Left lung (tissue), 10 donors: ENCODE results near the gene ERC2. TPM values are rescaled to one million over a fixed set of nuclear protein-coding genes. Genes with fewer than 3 reads are reported as not detected.

Experiments
- ATAC-seq: fragments of 200-7000 bp; cut with Tn5 transposase; one replicate; pipeline ENCODE4 v1.9.1; 2020; ENCODE audit warnings: moderate library complexity
- DNase-seq, 4 donors: peaks; one replicate each; pipeline ENCODE4 v3.0.0-alpha.2; 2013 to 2020
- H3K27ac ChIP-seq, 2 donors: fragments of 200-600 bp; sonication (generic) in 1 of 2; one replicate each; pipeline versions ENCODE4 v1.5.0 to v1.8.0; 2020 to 2021
- H3K27me3 ChIP-seq, 2 donors: fragments of 200-600 bp; sonication (generic) in 1 of 2; one replicate each; pipeline versions ENCODE4 v1.5.0 to v1.8.0; 2020 to 2021
- H3K36me3 ChIP-seq, 2 donors: fragments of 200-600 bp; sonication (generic) in 1 of 2; one replicate each; pipeline versions ENCODE4 v1.5.0 to v1.8.0; 2020 to 2021
- H3K4me1 ChIP-seq, 2 donors: fragments of 200-600 bp; one replicate each; pipeline ENCODE4 v1.8.0; 2021
- H3K4me3 ChIP-seq, 2 donors: fragments of 200-600 bp; sonication (generic) in 1 of 2; one replicate each; pipeline versions ENCODE4 v1.5.0 to v1.8.0; 2020 to 2021; ENCODE audit warnings: mild to moderate bottlenecking in 1 of 2
- H3K9me3 ChIP-seq, 2 donors: fragments of 200-600 bp; sonication (generic) in 1 of 2; one replicate each; pipeline versions ENCODE4 v1.5.0 to v1.8.0; 2020 to 2021
- CTCF ChIP-seq, 2 donors: fragments of 200-600 bp; sonication (generic) in 1 of 2; IDR thresholded peaks; one replicate each; pipeline versions ENCODE4 v1.5.0 to v1.8.0; 2021; ENCODE audit warnings: antibody characterized with exemption in 2 of 2
- intact Hi-C, 2 donors: fragments of 100-400 bp; cut with DNase I; formaldehyde crosslinking; loops; one replicate each; pipeline versions ENCODE4 v1.11.2 to v1.14.2; 2022
- polyA plus RNA-seq, 6 donors: library from polyadenylated mRNA; unstranded; fragments of 120-200 nt; gene quantifications; one replicate each; pipeline ENCODE4 v1.2.1, GENCODE V29; 2013; ENCODE audit not compliant: insufficient read length in 6 of 6
- total RNA-seq, 2 donors: library from RNA; stranded (reverse); fragmentation: NEBNext Ultra II Directional; extraction: Animal tissue kit (Norgen Biotek cat#: 25700); gene quantifications; one replicate each; pipeline ENCODE4 v1.2.1, GENCODE V29; 2021
- donor health status: DM: no; HTN: yes; CAD: no.
- donor health status: DM: no; HTN: no; CAD: no.

The ERC2 gene
- total and polyA plus RNA-seq, 8 donors: 1.6 to 3.3 (median 2.1) TPM

- no peaks in the 10 kb centered on the region for H3K27me3 ChIP-seq
- peaks cover 0 to 8% of the 10 kb centered on the region in 2 donors for H3K4me1 ChIP-seq
- H3K9me3 ChIP-seq: no peaks in the 10 kb centered on the region
- intact Hi-C loops: no loop called here
- no peaks in the 10 kb centered on the region for H3K36me3 ChIP-seq
- H3K27ac ChIP-seq: no peak overlapping the region
- TF ChIP-seq CTCF (IDR thresholded peaks at IDR 0.05): no peak
- no peak overlapping the region for H3K4me3 ChIP-seq
- no peak for ATAC-seq
- no peak for DNase-seq
Observed at GRCh38 chr3:55617385-55617784, 850.9 kb downstream of the ERC2 start.

GRCh38 chr3:55616803-55617202 is 851.5 kb downstream of the ERC2 start:
- Histone ChIP-seq H3K4me1 (peaks cover 0 to 8% of the 10 kb centered on the region in 2 donors), H3K4me3 (no peak overlapping the region), H3K9me3 (no peaks in the 10 kb centered on the region), H3K27ac (peak overlapping the region in 1 of 2 donors; percentile 38), H3K27me3 (no peaks in the 10 kb centered on the region), H3K36me3 (no peaks in the 10 kb centered on the region)
- ATAC-seq (no peak), DNase-seq (no peak)
- intact Hi-C loops: no loop called here
- no peak for TF ChIP-seq CTCF (IDR thresholded peaks at IDR 0.05)

- Histone ChIP-seq H3K4me1 (peaks cover 0 to 8% of the 10 kb centered on the region in 2 donors), H3K27ac (peak overlapping the region in 1 of 2 donors; percentile 38), H3K9me3 (no peaks in the 10 kb centered on the region), H3K27me3 (no peaks in the 10 kb centered on the region), H3K4me3 (no peak overlapping the region), H3K36me3 (no peaks in the 10 kb centered on the region)
- TF ChIP-seq CTCF (IDR thresholded peaks at IDR 0.05): no peak
- intact Hi-C loops: no loop called here
- DNase-seq: no peak
- ATAC-seq: peak; percentile 33
Observed at GRCh38 chr3:55615694-55616295, 852.5 kb downstream of the ERC2 start.

- intact Hi-C loops: no loop called here
- Histone ChIP-seq H3K27ac (peak overlapping the region in 1 of 2 donors; percentile 38), H3K4me3 (no peak overlapping the region), H3K4me1 (peaks cover 0 to 8% of the 10 kb centered on the region in 2 donors), H3K36me3 (no peaks in the 10 kb centered on the region), H3K27me3 (no peaks in the 10 kb centered on the region), H3K9me3 (no peaks in the 10 kb centered on the region)
- DNase-seq (no peak), ATAC-seq (no peak)
- no peak for TF ChIP-seq CTCF (IDR thresholded peaks at IDR 0.05)
Observed at GRCh38 chr3:55615039-55615693, 853.1 kb downstream of the ERC2 start.

GRCh38 chr3:55611121-55611520 is 857.1 kb downstream of the ERC2 start:
- H3K9me3 ChIP-seq: no peaks in the 10 kb centered on the region
- no peaks in the 10 kb centered on the region for H3K36me3 ChIP-seq
- H3K27ac ChIP-seq: no peak overlapping the region
- no peaks in the 10 kb centered on the region for H3K4me1 ChIP-seq
- intact Hi-C loops: no loop called here
- ATAC-seq (no peak), DNase-seq (no peak)
- no peak for TF ChIP-seq CTCF (IDR thresholded peaks at IDR 0.05)
- H3K4me3 ChIP-seq: no peak overlapping the region
- no peaks in the 10 kb centered on the region for H3K27me3 ChIP-seq
